ENCODE results near the gene AOX1.
"Not testable (repeated sequence)": the region's sequence is repeated elsewhere in the genome, so short reads cannot be mapped to it uniquely, and the experiment has no call there.

Gene AOX1

DNA sequence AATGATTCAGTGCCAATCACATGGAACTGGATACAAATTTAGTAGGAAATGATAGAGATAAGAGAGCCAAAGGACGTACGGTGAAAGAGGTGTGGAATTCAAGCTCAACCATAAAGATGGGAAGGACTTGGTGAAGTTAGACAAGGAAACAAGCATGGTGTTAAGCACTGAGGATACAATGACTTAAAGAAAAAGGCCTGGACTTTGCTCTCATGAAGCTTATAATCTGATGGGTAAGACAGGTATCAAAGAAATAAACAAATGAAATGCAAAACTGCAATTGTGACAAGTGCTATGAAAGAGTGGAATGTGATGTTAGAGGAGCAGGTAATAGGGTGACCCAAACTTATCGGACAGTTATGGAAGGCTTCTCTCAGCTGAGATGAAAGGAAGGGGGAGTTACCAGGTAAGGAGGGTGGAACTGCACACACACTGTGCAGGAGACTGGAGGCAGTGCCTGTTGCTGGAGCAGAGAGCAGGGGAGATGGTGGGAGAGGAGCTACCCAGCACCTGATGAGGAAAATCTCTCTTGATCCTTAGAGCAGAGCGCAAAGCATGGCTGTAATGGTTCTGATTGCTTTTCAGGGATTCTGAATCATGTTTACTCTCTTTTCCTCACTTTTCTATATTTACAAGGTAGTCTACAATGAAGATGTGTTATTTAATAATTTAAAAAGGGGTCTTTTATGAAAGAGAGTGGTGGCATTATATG lies 118.3 kb downstream of the AOX1 start:
- no peak for DNase-seq

DNA sequence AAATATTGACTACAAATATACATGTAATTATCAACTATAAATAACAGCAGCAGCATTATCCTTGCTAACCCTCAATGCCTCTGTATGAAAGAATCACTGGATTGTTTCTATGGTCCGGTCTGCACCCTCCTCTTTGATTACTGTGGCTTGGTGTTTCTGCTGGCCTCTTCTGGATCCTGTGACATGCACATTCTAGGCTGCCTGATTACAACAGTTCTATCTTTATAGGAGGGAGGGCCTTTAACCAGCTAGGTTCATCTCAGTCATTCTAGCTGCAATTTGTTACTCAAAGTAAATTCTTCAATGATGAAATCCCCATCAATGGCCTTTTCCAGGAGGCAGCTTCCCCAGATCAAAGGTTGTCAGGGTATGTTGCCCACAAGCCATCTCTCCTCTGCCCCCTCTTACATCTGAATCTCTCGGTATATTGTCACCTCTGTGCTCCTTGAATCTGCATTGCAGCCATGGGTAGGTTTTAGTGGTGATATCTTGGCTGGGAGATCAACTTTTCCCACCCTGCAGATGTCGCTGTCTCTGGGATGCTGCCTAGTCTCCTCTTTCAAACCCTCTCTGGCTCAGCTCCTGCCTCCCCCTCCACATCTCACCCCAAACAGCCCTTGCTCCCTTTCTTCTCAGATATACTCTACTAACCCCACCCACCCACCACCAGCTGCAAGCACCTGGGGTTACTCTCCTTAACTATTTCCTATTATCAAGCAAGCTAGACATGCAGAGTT lies 119.7 kb downstream of the AOX1 start:
- no peak for DNase-seq

DNA sequence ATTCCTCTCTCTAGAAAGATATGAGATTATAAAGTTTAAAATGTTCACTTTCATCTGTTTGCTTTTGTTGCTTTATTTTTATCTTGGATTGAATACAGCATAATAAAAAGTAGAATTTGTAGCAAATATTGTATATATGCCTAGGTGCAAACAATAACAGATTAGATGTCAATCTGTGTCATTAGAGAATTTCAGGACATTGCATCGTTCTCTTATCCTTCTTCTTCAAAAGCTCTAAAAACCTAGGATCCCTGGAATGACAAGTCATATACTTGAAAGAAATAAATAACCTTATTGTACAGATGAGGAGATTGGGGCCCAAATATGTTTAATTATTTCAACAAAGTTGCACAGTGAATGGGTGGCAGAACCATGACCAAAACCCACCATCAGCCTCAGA lies 123.1 kb downstream of the AOX1 start:
- DNase-seq, result no peak

DNA sequence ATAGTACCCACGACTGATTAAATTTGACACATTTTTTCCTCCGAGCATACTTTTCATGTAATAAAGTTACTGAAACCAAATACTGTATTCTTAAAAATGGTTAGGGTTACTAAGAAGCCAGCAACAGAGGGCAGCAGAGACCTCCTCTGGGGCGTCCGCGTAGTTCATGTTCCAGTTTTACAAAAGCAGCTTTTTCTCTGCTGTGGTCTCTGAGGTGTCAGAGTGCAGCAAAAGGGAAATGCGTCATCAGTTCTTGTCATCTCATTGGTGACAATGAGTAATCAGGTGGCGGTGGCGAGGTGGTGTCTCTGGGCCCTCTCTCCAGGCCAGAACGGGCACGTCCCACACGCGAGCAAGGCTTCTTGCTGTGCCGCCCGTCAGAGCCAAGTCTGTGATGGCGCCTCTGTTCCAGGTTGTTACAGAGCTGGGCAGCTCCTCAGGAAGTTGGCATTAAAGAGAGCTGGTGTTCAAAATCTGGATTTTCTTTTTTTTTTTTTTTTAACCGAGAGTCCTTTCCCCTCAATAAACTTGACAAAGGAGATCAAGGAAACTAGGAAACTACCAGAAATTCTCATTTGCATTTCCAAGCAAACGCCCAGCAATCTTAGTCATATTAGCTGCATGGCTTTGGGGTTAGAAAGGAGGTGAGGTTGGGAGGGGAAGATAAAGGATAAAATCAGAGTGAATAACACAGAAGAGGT lies 127.3 kb downstream of the AOX1 start:
- peak; percentile 85 to 96 for DNase-seq

DNA sequence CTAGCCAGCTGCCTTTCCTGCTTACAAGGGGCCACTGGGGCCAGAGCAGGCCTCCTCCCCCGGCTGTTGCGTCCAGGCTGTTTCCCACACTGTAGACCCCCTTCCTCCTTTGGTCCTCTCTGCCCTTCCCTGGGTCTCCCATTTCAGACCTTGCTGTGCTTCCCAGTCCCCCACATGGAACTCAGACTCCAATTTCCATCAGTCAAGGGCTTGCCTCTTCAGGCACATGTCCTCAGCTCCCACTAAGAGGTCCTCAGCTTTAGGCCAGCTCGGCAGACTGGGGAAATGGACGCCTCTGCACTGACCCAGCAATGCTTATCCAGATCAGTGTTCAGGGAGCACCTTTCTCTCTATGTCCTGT lies 127.9 kb downstream of the AOX1 start:
- DNase-seq, result no peak

DNA sequence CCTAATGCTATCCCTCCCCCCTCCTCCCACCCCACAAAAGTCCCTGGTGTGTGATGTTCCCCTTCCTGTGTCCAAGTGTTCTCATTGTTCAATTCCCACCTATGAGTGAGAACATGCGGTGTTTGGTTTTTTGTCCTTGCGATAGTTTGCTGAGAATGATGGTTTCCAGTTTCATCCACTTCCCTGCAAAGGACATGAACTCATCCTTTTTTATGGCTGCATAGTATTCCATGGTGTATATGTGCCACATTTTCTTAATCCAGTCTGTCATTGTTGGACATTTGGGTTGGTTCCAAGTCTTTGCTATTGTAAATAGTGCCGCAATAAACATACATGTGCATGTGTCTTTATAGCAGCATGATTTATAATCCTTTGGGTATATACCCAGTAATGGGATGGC lies 129.2 kb downstream of the AOX1 start:
- DNase-seq, result not testable (repeated sequence)

DNA sequence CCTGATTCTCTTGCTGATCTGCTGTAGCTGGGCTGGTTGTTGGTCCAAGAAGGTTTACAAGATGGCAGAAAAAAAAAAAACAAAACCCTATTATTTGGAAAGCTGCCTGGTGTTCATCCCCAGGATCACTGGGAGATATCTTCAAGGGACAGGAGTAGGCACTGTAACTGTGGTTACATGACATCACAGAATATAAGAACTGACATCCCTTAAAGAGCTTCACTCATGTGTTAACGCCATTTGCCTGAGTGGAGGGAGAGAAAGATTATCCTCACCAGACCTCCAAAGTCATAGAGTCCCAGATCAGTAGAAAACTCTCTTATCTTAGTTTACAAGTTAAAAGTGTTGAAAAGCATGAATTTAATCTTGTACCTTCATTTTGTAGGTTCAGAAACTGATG lies 130.6 kb downstream of the AOX1 start:
- DNase-seq, result no peak

All from NCI-H2081 (cell line).